GM19023 (cell line): ENCODE results near the gene CD81.

ENCODE experiments used
- ATAC-seq: cut with Tn5 transposase; IDR thresholded peaks from one replicate; pipeline ENCODE4 v1.9.1; 2021; ENCODE audit warnings: mild to moderate bottlenecking, moderate library complexity; ENCODE audit not compliant: unreplicated experiment

The CD81 gene

DNA sequence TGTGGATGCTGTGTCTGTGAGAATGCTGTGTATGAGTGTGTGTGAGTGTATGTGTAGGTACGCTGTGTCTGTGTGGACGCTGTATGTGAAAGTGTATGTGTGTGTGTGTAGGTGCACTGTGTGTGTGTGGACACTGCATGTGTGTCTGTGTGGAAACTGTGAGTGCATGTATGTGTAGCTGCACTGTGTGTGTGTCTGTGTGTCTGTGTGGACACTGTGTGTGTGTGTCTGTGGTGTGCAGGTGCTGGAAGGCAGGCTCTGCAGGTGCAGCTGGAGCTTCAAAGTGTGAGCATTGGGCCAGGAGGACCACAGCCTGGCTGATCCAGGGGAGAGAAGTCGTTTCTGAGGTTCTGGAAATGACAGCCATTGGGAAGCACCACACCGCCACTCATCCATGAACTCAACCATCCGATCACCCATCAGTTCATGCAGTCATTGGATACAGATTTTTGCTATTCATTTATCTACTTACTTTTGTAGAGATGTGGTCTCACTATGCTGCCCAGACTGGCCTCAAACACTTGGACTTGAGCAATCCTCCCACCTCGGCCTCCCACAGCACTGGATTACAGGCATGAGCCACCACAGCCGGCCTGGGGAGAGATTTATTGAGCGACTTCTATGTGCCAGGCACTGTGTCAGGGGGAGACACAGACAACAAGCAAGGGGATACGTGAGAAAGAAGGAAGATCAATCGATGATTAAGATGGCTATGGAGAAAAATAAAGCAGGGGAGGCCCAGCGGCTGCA, 57.6 kb downstream of the CD81 start:
- ATAC-seq = no peak

GRCh38 chr11:2435288-2436012, 58.3 kb downstream of the CD81 start:
- no peak for ATAC-seq

- ATAC-seq = no peak
Measured at GRCh38 chr11:2436013-2436520, 59.0 kb downstream of the CD81 start.

- no peak for ATAC-seq
Measured at GRCh38 chr11:2436521-2437031, 59.5 kb downstream of the CD81 start.

GRCh38 chr11:2437516-2437915, 60.4 kb downstream of the CD81 start:
- no peak for ATAC-seq

DNA sequence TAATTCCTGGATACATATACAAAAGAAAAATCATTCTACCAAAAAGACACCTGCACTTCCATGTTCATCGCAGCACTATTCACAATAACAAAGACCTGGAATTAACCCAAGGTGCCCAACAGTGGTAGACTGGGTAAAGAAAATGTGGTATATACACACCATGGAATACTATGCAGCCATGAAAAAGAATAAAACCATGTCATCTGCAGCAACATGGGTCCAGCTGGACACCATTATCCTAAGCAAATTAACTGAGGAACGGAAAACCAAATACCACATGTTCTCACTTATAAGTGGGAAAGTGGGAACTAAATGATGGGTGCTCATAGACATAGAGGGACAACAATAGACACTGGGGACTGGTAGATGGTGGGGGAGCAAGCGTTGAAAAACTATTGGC, 62.7 kb downstream of the CD81 start:
- ATAC-seq = no peak

GRCh38 chr11:2440646-2441045, 63.5 kb downstream of the CD81 start:
- no peak for ATAC-seq

DNA sequence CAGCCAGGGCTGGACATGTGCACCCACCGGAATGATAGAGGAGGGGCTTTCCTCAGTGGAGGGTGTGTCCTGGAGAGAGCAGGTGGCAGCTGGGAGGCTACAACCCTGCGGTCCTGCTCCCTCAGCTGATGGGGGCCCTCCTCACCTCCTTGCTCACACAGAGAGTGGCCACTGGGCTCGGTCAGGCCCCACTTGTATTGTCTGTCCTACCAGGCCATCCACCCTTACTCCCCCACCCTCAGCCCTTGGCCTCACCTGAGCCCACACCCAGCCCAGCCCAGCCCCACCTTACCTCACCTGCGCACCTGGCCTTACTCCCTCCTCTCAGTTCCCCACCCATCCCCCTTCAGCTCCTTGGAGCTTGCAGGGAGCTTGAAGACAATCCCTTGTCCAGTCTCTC, 64.1 kb downstream of the CD81 start:
- no peak for ATAC-seq

DNA sequence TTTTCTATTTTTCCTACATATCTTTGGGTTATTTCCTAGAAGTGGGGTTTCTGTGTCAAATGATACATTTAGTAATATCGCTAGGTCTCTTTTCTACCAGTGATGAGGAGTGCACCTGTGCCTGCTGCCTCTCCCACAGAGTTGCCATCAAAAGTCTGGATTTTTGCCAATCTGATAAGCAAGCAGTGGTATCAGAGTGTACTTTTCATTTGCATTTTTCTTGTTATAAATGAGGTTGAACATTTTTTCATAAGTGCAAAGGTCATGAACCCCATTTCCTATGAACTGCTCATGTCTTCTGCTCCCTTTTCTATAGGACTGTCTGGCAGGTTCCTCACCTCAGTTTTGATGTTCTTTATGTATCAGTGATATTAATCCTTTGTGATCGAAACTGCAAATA, 65.5 kb downstream of the CD81 start:
- no peak for ATAC-seq

DNA sequence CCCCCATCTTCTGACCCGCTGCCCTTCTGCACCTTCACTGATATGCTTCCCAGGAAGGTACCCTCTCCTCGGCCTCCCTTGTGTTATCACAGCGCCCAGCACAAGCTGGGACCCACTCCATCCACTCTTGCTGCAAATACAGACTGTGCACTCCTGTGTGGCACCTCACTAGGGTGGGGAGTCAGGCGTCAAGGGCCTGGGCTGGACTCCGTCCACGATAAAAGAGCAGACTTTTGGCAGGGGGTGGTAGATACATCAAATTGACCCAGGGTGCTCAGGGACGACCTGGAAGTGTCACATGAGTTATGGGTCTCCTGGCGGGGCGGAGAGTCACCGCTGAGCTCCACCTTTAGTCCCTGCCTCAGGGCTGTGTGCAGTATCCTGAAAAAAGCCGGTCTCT, 66.3 kb downstream of the CD81 start:
- ATAC-seq = no peak

DNA sequence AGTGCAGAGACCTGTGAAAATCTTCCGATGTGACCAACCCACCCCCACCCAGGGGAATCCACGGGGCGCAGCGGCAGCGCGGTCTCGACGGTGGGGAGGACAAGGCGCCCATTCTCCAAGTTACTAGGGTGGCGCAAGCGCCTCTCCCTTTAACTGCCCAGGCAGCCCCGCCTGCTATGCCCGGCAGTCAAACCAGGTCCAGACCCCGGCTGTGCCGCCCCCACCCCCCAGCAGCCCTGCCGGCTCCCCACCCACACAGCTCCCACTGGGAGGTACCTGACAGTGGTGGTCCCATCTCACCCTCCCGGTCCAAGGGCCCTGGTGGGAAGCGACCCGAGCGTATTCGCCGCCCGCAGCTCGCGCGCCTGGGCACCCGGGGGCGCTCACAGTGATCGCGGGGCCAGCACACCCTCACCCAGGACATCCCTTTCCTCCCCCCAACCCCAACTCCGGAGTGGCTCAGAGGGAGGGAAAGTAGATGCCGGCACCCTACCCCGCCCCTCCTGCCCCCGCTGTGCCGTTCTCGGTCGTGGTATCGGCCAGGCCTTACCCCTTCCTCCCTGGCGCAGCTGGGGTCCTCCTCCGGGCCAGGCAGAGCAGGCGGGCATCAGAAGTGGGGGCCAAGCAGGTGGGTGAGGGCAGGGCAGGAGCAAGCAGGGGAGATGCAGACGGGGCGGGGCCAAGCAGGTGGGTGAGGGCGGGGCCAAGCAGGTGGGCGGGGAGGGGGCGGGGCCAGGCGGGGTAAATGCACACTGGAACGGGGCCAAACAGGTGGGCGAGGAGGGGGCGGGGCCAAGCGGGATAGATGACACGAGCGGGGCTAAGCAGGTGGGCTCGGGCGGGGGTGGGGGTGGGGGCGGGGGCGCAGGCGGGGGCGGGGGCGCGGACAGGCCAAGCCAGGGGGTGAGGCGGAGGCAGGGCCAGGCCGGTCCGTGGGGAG, 67.0 kb downstream of the CD81 start, which contains the start of gene TRPM5:
TRPM5 (minus strand) TSS at position 634 of the 940 bp plus-strand sequence. CDS start 21,478 bp downstream, outside the sequence.
- no peak for ATAC-seq

DNA sequence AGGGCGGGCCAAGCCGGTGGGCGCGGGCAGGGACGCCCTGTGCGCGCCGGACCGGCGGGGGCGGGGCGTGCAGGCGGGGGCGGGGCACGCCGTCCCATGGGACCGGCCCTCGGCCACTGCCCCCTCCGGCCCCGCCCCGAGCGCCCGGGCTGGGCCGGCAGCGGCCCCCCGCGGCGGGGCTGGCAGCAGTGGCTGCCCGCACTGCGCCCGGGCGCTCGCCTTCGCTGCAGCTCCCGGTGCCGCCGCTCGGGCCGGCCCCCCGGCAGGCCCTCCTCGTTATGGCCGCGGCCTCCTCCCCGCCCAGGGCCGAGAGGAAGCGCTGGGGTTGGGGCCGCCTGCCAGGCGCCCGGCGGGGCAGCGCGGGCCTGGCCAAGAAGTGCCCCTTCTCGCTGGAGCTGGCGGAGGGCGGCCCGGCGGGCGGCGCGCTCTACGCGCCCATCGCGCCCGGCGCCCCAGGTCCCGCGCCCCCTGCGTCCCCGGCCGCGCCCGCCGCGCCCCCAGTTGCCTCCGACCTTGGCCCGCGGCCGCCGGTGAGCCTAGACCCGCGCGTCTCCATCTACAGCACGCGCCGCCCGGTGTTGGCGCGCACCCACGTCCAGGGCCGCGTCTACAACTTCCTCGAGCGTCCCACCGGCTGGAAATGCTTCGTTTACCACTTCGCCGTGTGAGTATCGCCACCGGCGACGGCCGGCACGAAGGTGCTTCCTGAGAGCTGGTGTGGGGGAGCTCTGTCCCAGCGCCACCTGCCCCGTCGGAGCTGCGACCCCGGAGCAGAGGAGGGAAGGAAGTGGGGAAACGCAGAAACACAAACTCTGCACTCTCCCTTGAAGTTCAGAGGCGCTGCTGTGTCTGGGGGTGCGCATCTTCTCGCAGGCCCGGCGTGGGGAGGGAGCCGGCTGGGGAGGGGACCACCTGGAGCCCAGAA, 68.0 kb downstream of the CD81 start, which contains the start of gene KCNQ1:
KCNQ1 (plus strand) TSS at position 188 of the 925 bp plus-strand sequence; CDS start at position 279, 91 bp downstream.
- no peak for ATAC-seq

GRCh38 chr11:2445746-2446551, 68.8 kb downstream of the CD81 start:
- ATAC-seq = no peak

GRCh38 chr11:2446590-2447252, 69.6 kb downstream of the CD81 start:
- no peak for ATAC-seq
